Smooth muscle cell (in vitro differentiated cells): ENCODE measurements around the gene CATSPER3. TPM values are rescaled to one million over a fixed set of nuclear protein-coding genes. Genes with fewer than 3 reads are reported as not detected.

ENCODE experiments used
- DNase-seq: peaks from one replicate; lab custom pipeline; 2025; ENCODE audit not compliant: unreplicated experiment; lab: John Stamatoyannopoulos, UW
- H2AFZ ChIP-seq: fragments of 200-600 bp; sonication (generic); 2 replicates; pipeline ENCODE4 v1.6.0; 2016; ENCODE audit warnings: antibody characterized with exemption, low read depth, mild to moderate bottlenecking
- H3F3A ChIP-seq: fragments of 200-600 bp; sonication (generic); 2 replicates; pipeline ENCODE4 v1.6.0; 2017; ENCODE audit warnings: antibody characterized with exemption, low read depth
- H3K27ac ChIP-seq: fragments of 200-600 bp; sonication (generic); 2 replicates; pipeline ENCODE4 v1.5.1; 2016; ENCODE audit warnings: low read depth, mild to moderate bottlenecking
- H3K27me3 ChIP-seq: fragments of 200-600 bp; sonication (generic); 2 replicates; pipeline ENCODE4 v1.6.1; 2016; ENCODE audit warnings: low read depth, mild to moderate bottlenecking
- H3K36me3 ChIP-seq: fragments of 200-600 bp; sonication (generic); 2 replicates; pipeline ENCODE4 v1.5.1; 2016; ENCODE audit warnings: low read depth
- H3K4me1 ChIP-seq: fragments of 200-600 bp; sonication (generic); 2 replicates; pipeline ENCODE4 v1.5.1; 2016; ENCODE audit warnings: low read depth
- H3K4me2 ChIP-seq: fragments of 200-600 bp; sonication (generic); 2 replicates; pipeline ENCODE4 v1.6.0; 2016; ENCODE audit warnings: mild to moderate bottlenecking
- H3K4me3 ChIP-seq: fragments of 200-600 bp; sonication (generic); 2 replicates; pipeline ENCODE4 v1.5.1; 2016; ENCODE audit warnings: mild to moderate bottlenecking
- H3K79me2 ChIP-seq: fragments of 200-600 bp; sonication (generic); 2 replicates; pipeline ENCODE4 v1.6.0; 2016; ENCODE audit warnings: low read depth, mild to moderate bottlenecking
- H3K9ac ChIP-seq: fragments of 200-600 bp; sonication (generic); 2 replicates; pipeline ENCODE4 v1.6.0; 2016; ENCODE audit warnings: low read depth
- H3K9me3 ChIP-seq: fragments of 200-600 bp; sonication (generic); replicated peaks from 2 replicates; pipeline ENCODE4 v1.5.1; 2016; ENCODE audit warnings: low read depth
- H4K20me1 ChIP-seq: fragments of 200-600 bp; sonication (generic); 2 replicates; pipeline ENCODE4 v1.6.0; 2016; ENCODE audit warnings: low read depth
- CTCF ChIP-seq: fragments of 200-600 bp; sonication (generic); IDR thresholded peaks from 2 replicates; pipeline ENCODE4 v1.5.1; 2017; ENCODE audit warnings: borderline replicate concordance, mild to moderate bottlenecking, antibody characterized with exemption; ENCODE audit not compliant: insufficient read depth, poor library complexity, severe bottlenecking
- WGBS: methylation state at CpG from one replicate; pipeline ENCODE4 v1.1.7; 2016; ENCODE audit warnings: low lambda C conversion rate; 5-methylcytosine and 5-hydroxymethylcytosine counted together
- polyA plus RNA-seq: library from polyadenylated mRNA; unstranded; fragments of >200 nt; fragmentation: Nextera tagmentation; extraction: Ambion mirVana; gene quantifications from 2 replicates; pipeline ENCODE4 v1.2.1, GENCODE V29; 2016
- total RNA-seq: library from RNA; depleted of rRNA; stranded (reverse); fragments of >200 nt; gene quantifications from 2 replicates; pipeline ENCODE4 v1.2.3, GENCODE V29; 2014

CATSPER3 gene
- total RNA-seq (not detected in 2 replicates), polyA plus RNA-seq (0.32 TPM in 1 of 2 replicates, not detected in the other)

- no peak within 1 kb of the TSS for H3K4me3 ChIP-seq
- no peaks in the 10 kb centered on the region for H3K27me3 ChIP-seq
- H3K4me1 ChIP-seq: no peaks in the 10 kb centered on the region
- H3K79me2 ChIP-seq: no peaks in the 10 kb centered on the region
- no peak for DNase-seq
- no peaks in the 10 kb centered on the region for H4K20me1 ChIP-seq
- no peak within 1 kb of the TSS for H3K9ac ChIP-seq
- WGBS: 58% methylated on average over 3 of the region's 3 CpGs
- no peak for TF ChIP-seq CTCF
- H3K36me3 ChIP-seq: no peaks in the 10 kb centered on the region
- no peak within 1 kb of the TSS for H3K4me2 ChIP-seq
- no peaks in the 10 kb centered on the region for H3K9me3 ChIP-seq
- H3F3A ChIP-seq: no peaks in the 10 kb centered on the region
- no peak within 1 kb of the TSS for H3K27ac ChIP-seq
- H2AFZ ChIP-seq: no peak within 1 kb of the TSS
Observed at GRCh38 chr5:134967607-134968006, at the start of gene CATSPER3. CATSPER3 (plus strand) TSS chr5:134967907; CDS start chr5:134967992, 85 bp downstream.

- Histone ChIP-seq H3K79me2 (no peaks in the 10 kb centered on the region), H3K4me3 (no peak overlapping the region), H3K9me3 (no peaks in the 10 kb centered on the region), H3F3A (no peaks in the 10 kb centered on the region), H3K9ac (no peak overlapping the region), H3K4me2 (no peak overlapping the region), H3K36me3 (no peaks in the 10 kb centered on the region), H3K4me1 (no peaks in the 10 kb centered on the region), H4K20me1 (no peaks in the 10 kb centered on the region), H3K27me3 (no peaks in the 10 kb centered on the region), H3K27ac (no peak overlapping the region), H2AFZ (no peak overlapping the region)
- no peak for TF ChIP-seq CTCF
- 90% methylated on average over 3 of the region's 3 CpGs for WGBS
- DNase-seq: no peak
Observed at GRCh38 chr5:134918861-134919260, 48.8 kb upstream of the CATSPER3 start.

- no peaks in the 10 kb centered on the region for H3K27me3 ChIP-seq
- WGBS: 95% methylated on average over 9 of the region's 9 CpGs
- no peak for DNase-seq
- H3K36me3 ChIP-seq: no peaks in the 10 kb centered on the region
- H3K9me3 ChIP-seq: no peaks in the 10 kb centered on the region
- H2AFZ ChIP-seq: no peak overlapping the region
- TF ChIP-seq CTCF: no peak
- H3K27ac ChIP-seq: no peak overlapping the region
- no peaks in the 10 kb centered on the region for H3F3A ChIP-seq
- H3K4me1 ChIP-seq: no peaks in the 10 kb centered on the region
- no peaks in the 10 kb centered on the region for H4K20me1 ChIP-seq
- no peak overlapping the region for H3K9ac ChIP-seq
- H3K79me2 ChIP-seq: no peaks in the 10 kb centered on the region
- no peak overlapping the region for H3K4me2 ChIP-seq
- H3K4me3 ChIP-seq: no peak overlapping the region
Observed at GRCh38 chr5:134920848-134921575, 46.7 kb upstream of the CATSPER3 start.

- H3K36me3 ChIP-seq: no peaks in the 10 kb centered on the region
- H4K20me1 ChIP-seq: no peaks in the 10 kb centered on the region
- H2AFZ ChIP-seq: no peak overlapping the region
- DNase-seq: no peak
- no peak overlapping the region for H3K4me3 ChIP-seq
- no peak overlapping the region for H3K27ac ChIP-seq
- H3K9me3 ChIP-seq: no peaks in the 10 kb centered on the region
- no peaks in the 10 kb centered on the region for H3K79me2 ChIP-seq
- H3K9ac ChIP-seq: no peak overlapping the region
- H3K4me2 ChIP-seq: no peak overlapping the region
- no peaks in the 10 kb centered on the region for H3F3A ChIP-seq
- peaks cover 2% of the 10 kb centered on the region for H3K4me1 ChIP-seq
- TF ChIP-seq CTCF: no peak
- H3K27me3 ChIP-seq: no peaks in the 10 kb centered on the region
- 91% methylated on average over 3 of the region's 3 CpGs for WGBS
Observed at GRCh38 chr5:134932508-134932907, 35.2 kb upstream of the CATSPER3 start.
